GM21423 (cell line): ENCODE measurements around the gene NHSL1.

Experiments
- ATAC-seq: cut with Tn5 transposase; IDR thresholded peaks from one replicate; pipeline ENCODE4 v1.9.1; 2021; ENCODE audit warnings: mild to moderate bottlenecking, moderate library complexity; ENCODE audit not compliant: unreplicated experiment

The NHSL1 gene

DNA sequence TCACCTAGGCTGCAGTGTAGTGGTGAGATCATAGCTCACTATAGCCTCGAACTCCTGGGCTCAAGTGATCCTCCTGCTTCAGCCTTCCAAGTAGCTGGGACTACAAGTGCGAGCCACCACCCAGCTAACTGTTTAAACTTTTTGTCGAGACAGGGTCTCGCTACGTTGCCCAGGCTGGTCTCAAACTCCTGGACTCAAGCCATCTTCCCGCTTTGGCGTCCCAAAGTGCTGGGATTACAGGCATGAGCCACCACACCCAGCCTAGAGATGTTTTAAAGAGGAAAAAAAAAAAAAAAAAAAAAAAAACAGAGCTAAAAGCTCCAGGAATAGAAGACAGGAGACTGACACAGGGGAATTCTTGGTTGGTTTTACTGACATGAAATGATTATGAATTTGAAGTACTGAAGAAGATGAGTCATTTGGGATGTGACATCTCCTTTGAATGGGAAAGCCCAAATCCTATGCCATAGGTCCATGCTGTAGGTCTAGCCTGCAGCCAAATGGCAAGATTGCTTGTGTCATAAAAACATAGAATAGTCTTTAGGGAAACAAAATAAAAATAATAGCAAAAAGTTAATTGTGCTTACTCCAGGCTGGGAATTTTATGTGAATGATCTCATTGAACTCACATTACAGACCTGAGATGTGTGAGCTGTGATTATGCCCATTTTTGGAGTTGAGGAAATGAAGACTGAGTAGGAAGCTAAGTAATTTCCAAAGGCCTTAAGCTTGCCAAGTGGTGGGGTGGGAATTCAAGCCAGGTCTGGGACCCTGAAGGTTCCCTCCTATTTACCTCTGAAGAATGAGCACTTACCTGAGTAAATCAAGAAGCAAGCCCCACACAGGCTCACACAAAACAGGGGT, 24.3 kb upstream of the NHSL1 start:
- ATAC-seq, result no peak

DNA sequence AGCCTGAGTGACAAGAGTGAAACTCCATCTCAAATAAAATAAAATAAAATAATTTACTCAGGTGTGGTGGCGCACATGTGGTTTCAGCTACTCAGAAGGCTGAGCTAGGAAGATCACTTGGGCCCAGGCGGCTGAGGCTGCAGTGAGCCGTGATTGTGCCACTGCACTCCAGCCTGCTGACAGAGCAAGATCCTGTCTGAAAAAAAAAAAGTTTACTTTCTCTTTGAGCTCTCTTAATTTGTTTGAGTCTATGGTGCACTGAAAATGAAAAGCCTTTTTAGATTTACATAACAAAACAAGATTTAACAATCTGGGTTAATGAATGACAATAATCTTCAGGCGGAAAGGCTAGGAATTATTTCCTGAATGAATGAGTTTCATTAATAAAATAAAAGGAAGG, 23.3 kb upstream of the NHSL1 start:
- ATAC-seq, result no peak

DNA sequence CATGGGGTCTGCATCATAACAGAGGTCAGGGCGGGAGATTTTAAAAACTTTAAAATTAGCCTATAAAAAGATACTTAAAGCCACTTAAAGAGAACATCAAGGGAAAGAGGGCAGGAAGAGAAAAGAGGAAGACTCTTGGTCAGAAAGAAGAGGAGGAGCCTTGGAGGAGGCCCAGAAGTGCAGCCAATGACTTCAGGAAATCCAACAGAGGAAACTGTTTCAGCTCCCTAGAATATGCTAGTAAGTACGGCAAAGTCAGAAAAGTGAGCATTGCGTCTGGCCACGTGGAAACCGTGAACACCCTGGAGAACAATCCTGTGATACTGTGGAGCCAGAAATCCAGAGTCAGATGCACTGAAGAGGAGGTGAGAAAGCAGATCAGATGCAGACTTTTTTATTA, 22.5 kb upstream of the NHSL1 start:
- no peak for ATAC-seq

DNA sequence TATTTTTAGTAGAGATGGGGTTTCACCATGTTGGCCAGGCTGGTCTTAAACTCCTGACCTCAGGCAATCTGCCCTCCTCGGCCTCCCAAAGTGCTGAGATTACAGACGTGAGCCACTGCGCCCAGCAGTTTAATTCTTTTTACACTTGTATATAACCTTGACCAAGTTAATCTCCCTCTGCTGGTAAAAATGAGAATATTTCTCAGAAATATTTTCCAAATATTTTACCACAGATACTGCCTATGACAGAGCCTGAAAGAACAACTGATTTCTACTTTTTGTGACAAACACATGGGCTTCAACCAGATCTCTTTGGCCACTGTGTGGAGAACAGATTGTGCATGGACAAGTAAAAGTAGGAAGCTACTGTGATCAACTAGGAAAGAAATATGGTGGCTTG, 21.2 kb upstream of the NHSL1 start:
- no peak for ATAC-seq

DNA sequence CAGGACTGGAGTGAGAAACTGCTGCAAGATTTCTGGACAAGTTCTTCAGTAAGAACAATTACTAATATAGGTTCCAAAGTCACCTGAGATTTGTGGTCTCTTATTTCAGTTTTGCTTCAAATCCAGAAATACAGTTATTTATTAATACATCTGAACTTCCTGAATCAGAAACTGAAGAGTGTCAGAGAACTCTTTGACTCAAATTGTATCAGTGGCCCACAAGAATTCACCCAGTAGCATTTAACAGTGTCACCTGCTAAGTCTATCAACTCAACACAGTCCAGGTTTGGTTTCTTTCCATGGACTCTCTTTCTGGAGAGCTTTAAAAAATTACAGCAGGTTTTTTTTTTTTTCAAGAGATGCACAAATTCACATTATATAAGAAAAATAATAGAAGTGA, 18.8 kb upstream of the NHSL1 start:
- ATAC-seq, result peak; percentile 41

DNA sequence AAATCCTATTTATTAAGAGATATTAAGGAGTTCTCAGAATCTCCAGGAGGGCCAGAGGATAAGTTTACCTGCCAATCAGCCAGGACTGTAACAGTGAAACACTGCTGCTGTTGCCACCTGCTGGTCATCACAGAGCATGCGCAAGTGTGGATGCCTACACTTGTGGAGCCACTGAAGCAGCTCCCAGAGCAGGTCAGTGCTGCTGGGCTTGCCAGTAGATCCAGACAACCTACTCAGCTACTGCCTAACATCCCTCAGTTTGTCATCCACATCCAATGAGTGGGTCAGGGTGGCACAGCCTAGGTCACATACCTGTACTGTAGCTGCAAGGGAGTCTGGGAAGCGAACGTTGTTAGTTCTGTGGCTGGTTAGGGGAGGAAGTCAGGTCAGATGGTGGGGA, 18.3 kb upstream of the NHSL1 start:
- ATAC-seq, result peak; percentile 85

DNA sequence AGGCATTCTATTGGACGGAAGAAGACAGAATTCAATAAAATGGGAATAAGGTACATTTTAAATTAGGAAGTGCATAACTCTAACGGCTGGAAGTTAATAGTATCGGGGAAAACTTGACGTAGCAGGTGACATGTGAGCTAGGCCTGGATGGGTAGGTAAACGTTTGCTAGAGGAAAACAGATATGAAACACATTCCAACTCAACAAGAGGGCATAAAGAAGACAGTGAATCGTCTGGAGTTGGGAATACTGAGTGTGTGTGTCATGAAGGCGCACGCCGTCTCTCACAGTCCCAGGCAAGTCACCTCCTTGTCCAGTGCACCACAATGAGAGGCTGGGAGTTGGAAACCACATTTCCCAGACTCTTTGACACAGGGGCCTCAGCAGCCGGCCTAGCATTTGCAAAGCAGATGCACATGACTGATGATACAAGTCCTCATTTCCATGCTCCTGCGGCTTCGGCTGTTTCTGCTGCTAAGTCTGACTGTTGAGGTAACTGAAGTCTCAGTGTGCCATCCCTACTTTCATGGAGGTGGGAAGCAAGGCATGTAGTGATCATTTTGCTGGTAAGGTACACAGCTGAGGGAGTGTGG, 16.5 kb upstream of the NHSL1 start:
- ATAC-seq, result no peak

DNA sequence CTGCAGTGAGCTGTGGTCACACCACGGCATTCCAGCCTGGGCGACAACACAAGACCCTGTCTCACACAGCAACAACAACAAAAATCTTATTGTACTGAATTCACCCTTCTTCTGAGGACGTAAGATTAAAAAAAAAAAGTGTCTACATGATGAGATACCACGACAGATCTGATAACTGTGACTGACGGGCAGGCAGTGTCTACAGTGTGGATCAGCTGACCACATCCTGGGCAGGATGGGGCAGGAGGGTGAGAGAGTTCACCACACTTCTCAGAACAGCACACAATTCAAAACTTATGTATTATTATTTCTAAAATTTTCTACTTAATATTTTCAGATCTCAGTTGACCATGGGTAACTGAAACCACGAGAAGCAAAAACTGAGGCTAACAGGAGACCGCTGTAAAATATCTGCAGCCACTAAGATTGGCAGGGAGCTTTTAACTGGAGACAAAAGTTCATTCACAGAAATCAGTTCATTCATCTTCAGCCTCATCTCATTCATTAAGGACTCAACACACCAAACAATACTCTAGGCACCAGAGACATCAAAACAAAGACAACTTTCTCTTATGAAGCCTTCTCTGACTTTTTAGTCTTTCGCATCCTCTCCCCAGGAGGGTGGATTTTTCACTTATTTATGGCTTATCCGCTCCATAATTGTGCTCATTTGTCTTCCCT, 15.7 kb upstream of the NHSL1 start:
- ATAC-seq, result no peak

DNA sequence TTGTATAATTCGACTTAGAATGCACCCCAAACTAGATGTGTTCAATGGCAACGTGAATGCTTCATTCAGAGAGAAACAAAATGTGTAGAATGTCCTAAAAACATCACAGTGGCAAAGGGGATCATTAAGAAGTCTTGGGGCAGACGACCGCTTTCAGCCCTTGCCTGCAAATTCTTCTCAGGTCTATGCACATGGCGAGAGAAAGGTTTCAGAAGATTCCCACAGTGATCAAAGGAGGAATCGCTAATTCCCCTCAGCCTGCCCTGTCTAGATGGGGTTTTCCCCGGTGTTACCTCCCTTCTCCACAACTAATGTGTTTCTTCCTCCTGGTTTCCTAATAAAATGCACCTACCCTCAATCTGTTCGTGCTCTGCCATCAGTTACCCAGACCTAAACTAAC, 13.3 kb upstream of the NHSL1 start:
- no peak for ATAC-seq

DNA sequence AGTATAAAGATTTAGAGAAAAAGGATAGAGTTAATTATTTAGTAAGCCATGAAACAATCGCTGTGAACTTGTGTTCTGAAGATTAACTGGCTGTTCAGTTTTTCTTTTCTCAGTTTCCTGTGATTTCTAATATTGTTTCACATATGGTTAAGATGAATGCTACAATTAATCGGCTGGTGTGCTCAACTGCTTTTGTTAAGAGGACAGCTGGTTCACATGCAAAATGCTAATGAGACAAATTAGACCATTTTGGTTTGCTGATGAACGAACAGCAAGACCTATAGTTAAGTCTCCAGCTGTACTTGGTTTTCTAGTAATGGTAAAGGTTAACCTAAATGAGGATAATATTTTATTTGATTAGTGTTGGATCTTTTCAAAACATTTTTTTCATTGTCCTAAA, 10.8 kb upstream of the NHSL1 start:
- ATAC-seq, result no peak

DNA sequence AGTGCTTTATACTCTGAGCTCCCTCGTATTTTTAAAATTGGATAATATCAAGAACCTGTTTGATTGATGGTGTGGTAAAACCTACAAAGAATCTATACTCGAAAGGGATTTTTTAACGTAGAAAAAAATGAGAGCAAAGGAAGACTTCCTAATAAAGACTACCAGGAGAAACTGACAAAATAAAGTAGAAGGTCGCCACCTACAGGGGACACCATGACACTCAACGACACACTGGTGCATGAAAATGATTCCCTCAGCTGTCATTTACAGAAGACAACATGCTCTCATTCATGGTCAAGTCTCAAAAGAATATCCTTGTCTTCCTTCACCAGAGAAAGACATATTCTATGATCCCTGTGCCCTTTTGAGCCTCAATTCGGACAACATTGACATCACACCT, 10.1 kb upstream of the NHSL1 start:
- no peak for ATAC-seq

DNA sequence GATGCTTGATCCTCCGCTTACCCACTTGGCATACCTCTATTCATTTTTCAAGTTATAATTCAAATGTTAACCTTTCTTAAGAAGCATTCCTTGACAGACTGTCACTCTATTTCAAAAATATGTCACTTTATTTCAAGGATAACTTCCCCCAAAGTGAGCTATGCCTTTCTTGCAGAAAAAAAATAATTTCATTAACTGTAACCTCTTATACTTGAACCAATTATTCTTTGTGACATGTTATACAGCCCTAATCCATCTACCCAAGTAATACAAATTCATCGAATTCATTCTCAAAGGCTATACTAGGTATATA, 9.3 kb upstream of the NHSL1 start:
- ATAC-seq, result no peak

DNA sequence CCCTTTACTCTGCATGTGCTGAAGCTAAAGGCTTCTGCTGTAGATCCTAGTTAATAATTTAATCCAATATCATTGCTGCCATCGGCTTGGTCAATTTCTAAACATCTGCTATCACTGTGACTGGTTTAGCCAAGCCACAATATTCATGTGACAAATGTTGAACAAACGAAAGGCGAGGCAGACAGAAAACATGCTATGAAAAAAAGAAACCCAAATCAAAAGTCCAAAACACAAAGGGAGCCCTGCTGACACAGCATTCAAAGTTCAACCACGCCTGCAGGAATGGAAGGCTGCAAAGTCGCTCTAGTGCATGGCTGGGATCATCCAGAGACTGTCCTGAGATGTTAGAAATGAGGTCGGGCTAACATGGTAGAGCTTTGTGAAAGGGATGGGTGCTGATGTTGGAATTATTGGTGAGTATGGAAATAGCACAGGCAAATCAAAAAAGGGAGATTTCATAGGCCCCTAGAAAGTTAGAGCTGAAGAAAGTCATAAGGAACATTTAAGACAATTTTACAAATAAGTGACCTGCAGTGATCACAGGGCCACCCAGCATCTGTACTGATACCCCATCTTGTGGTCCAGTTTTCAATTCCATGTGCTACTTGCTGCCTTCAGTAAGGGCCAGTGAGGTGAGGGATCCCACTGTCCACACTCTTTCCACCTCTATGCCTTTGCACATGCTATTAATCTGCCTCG, 8.8 kb upstream of the NHSL1 start:
- no peak for ATAC-seq

DNA sequence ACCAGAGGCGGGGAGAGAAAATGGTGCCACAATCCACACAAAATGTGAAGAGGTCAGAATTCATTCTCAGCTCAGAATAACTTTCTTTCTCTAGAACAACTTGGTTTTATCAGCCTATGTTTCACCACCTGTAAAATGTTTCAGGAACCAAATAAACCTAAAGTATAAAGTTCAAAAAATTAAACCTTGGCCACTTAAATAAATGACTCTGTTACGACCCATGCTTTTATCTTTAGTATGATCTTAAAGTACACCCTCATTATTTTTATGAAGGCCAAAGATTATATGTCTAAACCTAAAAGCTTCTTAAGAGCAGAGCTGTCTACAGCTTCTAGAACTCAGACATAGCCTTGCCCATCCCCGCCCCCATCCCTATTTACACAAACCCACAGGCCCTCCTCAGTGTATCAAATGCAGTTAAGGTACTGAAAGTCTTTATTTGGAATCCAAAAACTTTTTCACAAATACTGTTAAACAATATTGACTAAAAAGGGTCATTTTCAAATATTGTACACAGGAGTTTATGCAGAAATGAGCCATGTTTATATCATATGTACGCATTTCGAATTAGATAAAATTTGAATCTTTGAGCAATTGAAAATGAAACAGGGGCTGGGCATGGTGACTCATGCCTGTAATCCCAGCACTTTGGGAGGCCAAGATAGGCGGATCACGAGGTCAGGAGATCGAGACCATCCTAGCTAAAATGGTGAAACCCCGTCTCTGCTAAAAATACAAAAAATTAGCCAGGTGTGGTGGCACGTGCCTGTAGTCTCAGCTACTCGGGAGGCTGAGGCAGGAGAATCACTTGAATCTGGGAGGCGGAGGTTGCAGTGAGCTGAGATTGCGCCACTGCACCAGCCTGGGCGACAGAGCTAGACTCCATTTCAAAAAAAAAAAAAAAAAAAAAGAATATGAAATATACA, 5.7 kb upstream of the NHSL1 start:
- ATAC-seq, result no peak

DNA sequence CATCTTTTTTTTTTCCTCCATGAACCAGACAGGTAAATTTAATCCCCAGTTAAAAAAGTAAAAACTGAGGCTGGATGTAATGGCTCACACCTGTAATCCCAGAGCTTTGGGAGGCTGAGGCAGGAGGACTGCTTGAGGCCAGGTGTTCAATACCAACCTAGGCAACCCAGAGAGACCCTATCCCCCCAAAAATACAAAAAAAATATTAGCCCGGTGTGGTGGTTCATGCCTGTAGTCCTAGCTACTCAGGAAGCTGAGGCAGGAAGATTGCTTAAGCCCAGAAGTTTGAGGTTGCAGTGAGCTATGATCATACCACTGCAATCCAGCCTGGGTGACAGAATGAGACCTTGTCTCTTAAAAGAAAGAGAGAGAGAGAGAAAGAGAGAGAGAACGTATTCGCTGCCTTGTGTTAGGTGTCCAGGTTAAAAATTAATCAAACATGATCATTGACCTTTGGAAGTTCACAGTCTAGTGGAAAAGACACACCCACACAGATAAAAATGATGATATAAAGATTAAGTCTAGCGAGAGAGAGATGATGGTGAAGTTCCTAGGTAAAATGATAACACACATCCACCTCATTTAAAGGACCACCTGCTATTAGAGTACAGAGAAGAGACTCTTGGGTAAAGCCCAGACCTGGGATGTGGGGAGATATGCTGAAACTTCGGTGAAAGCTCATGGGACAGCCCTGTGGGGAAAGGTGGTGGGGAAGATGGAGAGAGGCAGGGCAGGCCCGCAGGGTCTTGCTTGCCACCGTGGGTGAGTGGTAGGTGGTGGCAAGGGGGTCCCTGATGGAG, 4.8 kb upstream of the NHSL1 start:
- ATAC-seq, result no peak

DNA sequence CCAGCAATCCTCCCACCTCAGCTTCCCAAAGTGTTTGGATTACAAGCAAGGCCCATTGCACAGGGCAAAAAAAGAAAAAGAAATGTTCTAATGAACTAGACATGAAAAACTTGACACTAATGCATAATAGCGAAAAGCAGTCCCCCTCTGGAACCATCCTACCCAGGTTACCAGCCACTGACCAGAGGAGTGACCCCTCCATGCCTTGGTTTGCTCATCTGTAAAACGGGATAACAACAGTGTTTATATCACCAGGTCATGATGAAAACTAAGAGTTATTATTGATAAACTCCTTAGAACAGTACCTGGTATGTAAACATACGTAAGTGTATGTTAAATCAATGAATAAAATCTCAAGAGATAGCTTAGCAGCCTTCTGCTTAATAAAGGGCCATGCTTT, 3.3 kb upstream of the NHSL1 start:
- no peak for ATAC-seq

DNA sequence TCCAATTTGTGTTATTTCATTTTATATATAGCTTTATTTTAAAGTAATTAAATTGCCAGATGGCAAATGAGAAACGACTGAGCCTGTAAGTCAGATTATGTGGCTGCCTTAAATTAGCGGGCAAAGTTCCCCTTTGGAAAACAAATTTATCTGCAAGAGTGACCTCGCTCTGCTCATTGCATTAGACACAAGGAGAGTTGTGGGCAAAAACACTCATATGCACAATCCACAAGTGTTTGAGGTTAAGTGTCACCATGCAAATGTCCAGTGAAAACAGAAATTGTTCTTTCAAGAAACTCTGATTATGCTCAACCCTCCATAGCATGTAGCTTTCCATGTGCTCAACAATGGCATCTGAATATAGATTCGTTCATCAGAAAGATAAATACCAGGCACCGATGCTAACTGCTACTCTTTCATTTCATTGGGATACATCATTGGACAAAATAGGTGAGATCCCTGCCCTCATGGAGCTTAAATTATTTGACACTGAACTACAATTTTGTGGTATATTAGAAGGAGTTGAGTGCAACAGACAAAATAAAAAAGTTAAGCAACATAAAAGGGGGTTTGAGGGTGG, 1.7 kb upstream of the NHSL1 start:
- no peak for ATAC-seq

DNA sequence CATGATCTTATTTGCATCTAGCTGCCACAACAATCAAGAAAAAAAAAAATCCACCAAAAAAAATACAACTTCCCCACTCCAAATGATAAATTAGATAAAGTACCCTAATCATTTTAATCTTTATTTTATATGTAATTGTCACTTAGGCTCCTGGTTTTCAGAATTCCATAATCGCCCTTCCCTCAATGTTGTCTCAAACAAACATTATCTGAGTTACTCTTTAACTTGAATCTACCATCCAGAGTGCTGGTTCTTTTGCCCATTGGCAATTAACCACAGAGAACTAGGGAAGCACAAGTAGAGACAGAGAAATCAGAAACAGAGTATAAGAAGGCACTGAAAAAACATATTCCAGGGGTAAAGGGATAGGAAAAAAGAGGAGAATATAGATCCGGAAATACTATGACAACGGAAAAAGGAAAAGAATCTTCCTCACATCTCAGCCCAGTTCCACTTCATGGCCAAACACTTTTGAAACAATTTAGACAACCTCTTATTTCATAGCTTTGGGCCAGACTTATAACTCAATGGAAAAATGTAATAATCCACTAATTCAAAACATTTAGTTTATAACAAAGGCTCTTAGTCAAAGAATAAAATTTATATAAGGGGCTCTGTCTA, 861 bp upstream of the NHSL1 start:
- ATAC-seq, result no peak
